CD14-positive monocyte (primary cell): ENCODE results near the gene SMAD3. TPM values are rescaled to one million over a fixed set of nuclear protein-coding genes. Genes with fewer than 3 reads are reported as not detected.

Source experiments
- DNase-seq, 3 donors: peaks; one replicate each; pipeline ENCODE4 v3.0.0-alpha.2; 2011 to 2022
- H2AFZ ChIP-seq: 2 replicates; pipeline ENCODE4 v1.6.0; 2012; ENCODE audit warnings: mild to moderate bottlenecking, low read depth, low read length, inconsistent platforms; ENCODE audit not compliant: insufficient read depth, poor library complexity, severe bottlenecking
- H3K27ac ChIP-seq, 2 donors: 1 replicate in 1 of 2; 2 replicates in 1 of 2; pipeline ENCODE4 v1.5.1; 2012 to 2013; ENCODE audit warnings: low read length in 2 of 2, control low read depth in 1 of 2, inconsistent platforms in 1 of 2, low read depth in 1 of 2, mild to moderate bottlenecking in 1 of 2
- H3K27me3 ChIP-seq, 2 donors: one replicate each; pipeline versions ENCODE4 v1.6.0 to v1.6.1; 2011 to 2013; ENCODE audit warnings: low read length in 2 of 2; ENCODE audit not compliant: control insufficient read depth in 2 of 2, insufficient read depth in 2 of 2
- H3K36me3 ChIP-seq, 2 donors: replicated peaks in 1 of 2; 1 replicate in 1 of 2; 2 replicates in 1 of 2; pipeline versions ENCODE4 v1.5.1 to v1.6.1; 2012 to 2013; ENCODE audit warnings: low read length in 2 of 2, control low read depth in 1 of 2, inconsistent platforms in 1 of 2, mild to moderate bottlenecking in 1 of 2; ENCODE audit not compliant: insufficient read depth in 2 of 2, control insufficient read depth in 1 of 2
- H3K4me1 ChIP-seq, 2 donors: 1 replicate in 1 of 2; 2 replicates in 1 of 2; pipeline versions ENCODE4 v1.5.1 to v1.6.1; 2012 to 2013; ENCODE audit warnings: low read length in 2 of 2, control low read depth in 1 of 2, inconsistent platforms in 1 of 2, mild to moderate bottlenecking in 1 of 2, moderate library complexity in 1 of 2; ENCODE audit not compliant: insufficient read depth in 2 of 2, control insufficient read depth in 1 of 2
- H3K4me2 ChIP-seq: replicated peaks from 2 replicates; pipeline ENCODE3; 2012; ENCODE audit warnings: low read length, moderate library complexity, mild to moderate bottlenecking; ENCODE audit not compliant: poor library complexity, severe bottlenecking; ENCODE audit errors: extremely low read depth
- H3K4me3 ChIP-seq, 3 experiments: fragments of 200-600 bp in 1 of 3; sonication (generic) in 1 of 3; replicated peaks in 1 of 3; 1 replicate in 2 of 3; 2 replicates in 1 of 3; pipeline ENCODE4 v1.5.1; 2011 to 2013; ENCODE audit warnings: low read length in 3 of 3, mild to moderate bottlenecking in 3 of 3, control low read depth in 2 of 3, low read depth in 2 of 3, inconsistent platforms in 1 of 3, moderate library complexity in 1 of 3
- H3K79me2 ChIP-seq: 2 replicates; pipeline ENCODE4 v1.6.0; 2012; ENCODE audit warnings: mild to moderate bottlenecking, control low read depth, inconsistent platforms, low read length, moderate library complexity; ENCODE audit not compliant: insufficient read depth
- H3K9ac ChIP-seq: 2 replicates; pipeline ENCODE4 v1.6.0; 2017; ENCODE audit warnings: low read length, mild to moderate bottlenecking; ENCODE audit not compliant: insufficient read depth, poor library complexity, severe bottlenecking
- H3K9me3 ChIP-seq, 2 donors: replicated peaks in 1 of 2; 1 replicate in 1 of 2; 2 replicates in 1 of 2; pipeline versions ENCODE4 v1.5.1 to v1.6.1; 2012 to 2013; ENCODE audit warnings: low read length in 2 of 2, control low read depth in 1 of 2; ENCODE audit not compliant: control insufficient read depth in 1 of 2, insufficient read depth in 1 of 2
- H4K20me1 ChIP-seq: 2 replicates; pipeline ENCODE4 v1.6.0; 2012; ENCODE audit warnings: mild to moderate bottlenecking, low read length, control low read depth, moderate library complexity; ENCODE audit not compliant: insufficient read depth
- H3K27ac Mint-ChIP-seq, 7 donors: one replicate each; pipeline ENCODE4 v1.8.0; 2020; ENCODE audit warnings: mild to moderate bottlenecking in 7 of 7, mixed read lengths in 7 of 7, moderate library complexity in 6 of 7, inconsistent platforms in 2 of 7
- H3K27me3 Mint-ChIP-seq, 3 donors: one replicate each; pipeline ENCODE4 v1.8.0; 2021 to 2022; ENCODE audit warnings: low read depth in 3 of 3, mild to moderate bottlenecking in 3 of 3, mixed read lengths in 3 of 3, moderate library complexity in 3 of 3, inconsistent platforms in 1 of 3
- H3K36me3 Mint-ChIP-seq, 2 donors: one replicate each; pipeline ENCODE4 v1.8.0; 2020; ENCODE audit warnings: mixed read lengths in 2 of 2, inconsistent platforms in 1 of 2, mild to moderate bottlenecking in 1 of 2
- H3K4me1 Mint-ChIP-seq: one replicate; pipeline ENCODE4 v1.8.0; 2020; ENCODE audit warnings: mild to moderate bottlenecking, mixed read lengths
- H3K4me3 Mint-ChIP-seq, 2 donors: one replicate each; pipeline ENCODE4 v1.8.0; 2020; ENCODE audit warnings: mild to moderate bottlenecking in 2 of 2, mixed read lengths in 2 of 2, moderate library complexity in 1 of 2
- H3K9me3 Mint-ChIP-seq, 7 donors: one replicate each; pipeline ENCODE4 v1.8.0; 2020 to 2022; ENCODE audit warnings: mixed read lengths in 7 of 7, mild to moderate bottlenecking in 6 of 7, moderate library complexity in 6 of 7, inconsistent platforms in 2 of 7
- WGBS: methylation state at CpG from one replicate; pipeline ENCODE4 v1.1.5; 2013; ENCODE audit warnings: missing lambda C conversion rate; ENCODE audit not compliant: insufficient coverage; 5-methylcytosine and 5-hydroxymethylcytosine counted together
- intact Hi-C, 2 donors: fragments of 100-400 bp; cut with micrococcal nuclease; formaldehyde crosslinking; loops; one replicate each; pipeline versions ENCODE4 v1.15.0 to v1.15.1; 2023
- polyA plus RNA-seq, 3 donors: library from polyadenylated mRNA; depleted of rRNA in 1 of 3; unstranded in 2 of 3; stranded (reverse) in 1 of 3; fragments of 300-500 nt in 2 of 3; fragments of >200 nt in 1 of 3; fragmentation: Illumina TruSeq in 2 of 3; gene quantifications; 1 replicate in 2 of 3; 2 replicates in 1 of 3; pipeline ENCODE4 v1.2.3, GENCODE V29; 2012 to 2021
- TF ChIP-seq, protein P1 (sequence below): fragments of 200-600 bp; IDR thresholded peaks from one replicate; pipeline ENCODE4 v1.8.0; 2022; ENCODE audit warnings: antibody characterized with exemption, mild to moderate bottlenecking

SMAD3 gene
- polyA plus RNA-seq, 3 donors, result 4.4 to 41.7 (median 5.4) TPM

DNA sequence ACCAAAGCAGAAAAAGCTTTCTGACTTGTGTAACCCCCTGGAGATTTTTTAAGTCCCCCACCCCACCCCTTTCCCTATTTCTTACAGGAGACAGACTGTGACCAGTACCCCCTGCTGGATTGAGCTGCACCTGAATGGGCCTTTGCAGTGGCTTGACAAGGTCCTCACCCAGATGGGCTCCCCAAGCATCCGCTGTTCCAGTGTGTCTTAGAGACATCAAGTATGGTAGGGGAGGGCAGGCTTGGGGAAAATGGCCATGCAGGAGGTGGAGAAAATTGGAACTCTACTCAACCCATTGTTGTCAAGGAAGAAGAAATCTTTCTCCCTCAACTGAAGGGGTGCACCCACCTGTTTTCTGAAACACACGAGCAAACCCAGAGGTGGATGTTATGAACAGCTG, 124.9 kb downstream of the SMAD3 start:
- H3K9me3 Mint-ChIP-seq, result no peaks in the 10 kb centered on the region

DNA sequence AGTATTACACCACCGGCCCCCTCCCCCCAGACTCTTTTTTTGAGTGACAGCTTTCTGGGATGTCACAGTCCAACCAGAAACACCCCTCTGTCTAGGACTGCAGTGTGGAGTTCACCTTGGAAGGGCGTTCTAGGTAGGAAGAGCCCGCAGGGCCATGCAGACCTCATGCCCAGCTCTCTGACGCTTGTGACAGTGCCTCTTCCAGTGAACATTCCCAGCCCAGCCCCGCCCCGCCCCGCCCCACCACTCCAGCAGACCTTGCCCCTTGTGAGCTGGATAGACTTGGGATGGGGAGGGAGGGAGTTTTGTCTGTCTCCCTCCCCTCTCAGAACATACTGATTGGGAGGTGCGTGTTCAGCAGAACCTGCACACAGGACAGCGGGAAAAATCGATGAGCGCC, 125.4 kb downstream of the SMAD3 start:
- TF ChIP-seq, protein P1, sequence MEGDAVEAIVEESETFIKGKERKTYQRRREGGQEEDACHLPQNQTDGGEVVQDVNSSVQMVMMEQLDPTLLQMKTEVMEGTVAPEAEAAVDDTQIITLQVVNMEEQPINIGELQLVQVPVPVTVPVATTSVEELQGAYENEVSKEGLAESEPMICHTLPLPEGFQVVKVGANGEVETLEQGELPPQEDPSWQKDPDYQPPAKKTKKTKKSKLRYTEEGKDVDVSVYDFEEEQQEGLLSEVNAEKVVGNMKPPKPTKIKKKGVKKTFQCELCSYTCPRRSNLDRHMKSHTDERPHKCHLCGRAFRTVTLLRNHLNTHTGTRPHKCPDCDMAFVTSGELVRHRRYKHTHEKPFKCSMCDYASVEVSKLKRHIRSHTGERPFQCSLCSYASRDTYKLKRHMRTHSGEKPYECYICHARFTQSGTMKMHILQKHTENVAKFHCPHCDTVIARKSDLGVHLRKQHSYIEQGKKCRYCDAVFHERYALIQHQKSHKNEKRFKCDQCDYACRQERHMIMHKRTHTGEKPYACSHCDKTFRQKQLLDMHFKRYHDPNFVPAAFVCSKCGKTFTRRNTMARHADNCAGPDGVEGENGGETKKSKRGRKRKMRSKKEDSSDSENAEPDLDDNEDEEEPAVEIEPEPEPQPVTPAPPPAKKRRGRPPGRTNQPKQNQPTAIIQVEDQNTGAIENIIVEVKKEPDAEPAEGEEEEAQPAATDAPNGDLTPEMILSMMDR, result no peak
- H3K9me3 ChIP-seq, result no peaks in the 10 kb centered on the region
- peaks cover 6 to 11% of the 10 kb centered on the region in 2 donors for H3K4me1 ChIP-seq
- peaks cover 76 to 97% of the 10 kb centered on the region in 2 donors for H3K36me3 ChIP-seq
- Mint-ChIP-seq H3K4me1 (peaks cover 10% of the 10 kb centered on the region), H3K27ac (peak overlapping the region in 1 of 7 donors; percentile 42), H3K36me3 (peaks cover 88 to 93% of the 10 kb centered on the region in 2 donors), H3K9me3 (no peaks in the 10 kb centered on the region), H3K4me3 (no peak overlapping the region), H3K27me3 (peaks cover 0 to 2% (median 2%) of the 10 kb centered on the region in 3 donors)
- no peak overlapping the region for H3K4me3 ChIP-seq
- H3K9ac ChIP-seq, result no peak overlapping the region
- no peak overlapping the region for H2AFZ ChIP-seq
- no peak overlapping the region for H3K4me2 ChIP-seq
- no peaks in the 10 kb centered on the region for H3K27me3 ChIP-seq
- no peaks in the 10 kb centered on the region for H4K20me1 ChIP-seq
- whole genome bisulfite sequencing, result no CpG with 5 or more reads among the region's 11 CpGs
- no peaks in the 10 kb centered on the region for H3K79me2 ChIP-seq
- no peak for DNase-seq
- intact Hi-C loops, result no loop called here
- peak overlapping the region in 1 of 2 donors; percentile 52 for H3K27ac ChIP-seq

More for the DNA sequence above, 124.9 kb downstream of the SMAD3 start:
- Histone ChIP-seq H3K4me3 (no peak overlapping the region), H3K79me2 (no peaks in the 10 kb centered on the region), H3K36me3 (peaks cover 79 to 97% of the 10 kb centered on the region in 2 donors), H3K4me1 (peaks cover 10 to 16% of the 10 kb centered on the region in 2 donors), H3K4me2 (no peak overlapping the region), H2AFZ (no peak overlapping the region), H3K9ac (no peak overlapping the region), H4K20me1 (no peaks in the 10 kb centered on the region), H3K27me3 (no peaks in the 10 kb centered on the region), H3K9me3 (no peaks in the 10 kb centered on the region), H3K27ac (peak overlapping the region in 1 of 2 donors; percentile 52)
- peak in 1 of 3 donors; percentile 3 for DNase-seq
- Mint-ChIP-seq H3K4me1 (peaks cover 15% of the 10 kb centered on the region), H3K27me3 (peaks cover 0 to 2% (median 2%) of the 10 kb centered on the region in 3 donors), H3K27ac (peak overlapping the region in 1 of 7 donors; percentile 9), H3K4me3 (no peak overlapping the region), H3K36me3 (peaks cover 88 to 92% of the 10 kb centered on the region in 2 donors)
- intact Hi-C loops, result no loop called here
- WGBS, result no CpG with 5 or more reads among the region's 2 CpGs
- TF ChIP-seq, protein P1, result no peak
